K562 (cell line): ENCODE measurements around the gene ADTRP. TPM values are rescaled to one million over a fixed set of nuclear protein-coding genes. Genes with fewer than 3 reads are reported as not detected.

Source experiments
- ATAC-seq: fragments of 200-7000 bp; cut with Tn5 transposase; 3 replicates; pipeline ENCODE4 v1.9.1; 2020; ENCODE audit warnings: moderate library complexity
- BruUV-seq: library from RNA; stranded (reverse); fragments of 400-500 nt; replicated peaks from 2 replicates; lab custom pipeline; 2021; lab: Mats Ljungman, UMichigan
- CTCF ChIA-PET: fragments of 300-600 bp; formaldehyde crosslinking; extraction: SDS; loops from one replicate; lab custom pipeline; 2021; ENCODE audit warnings: low intra/inter-chr PET ratio; lab: Yijun Ruan, JAX
- POLR2A ChIA-PET: fragments of 300-600, 350-650 bp; sonication (Branson Sonifier 250); formaldehyde crosslinking; extraction: SDS; loops from one replicate; lab custom pipeline; 2021; ENCODE audit warnings: antibody characterized with exemption, inconsistent platforms; lab: Yijun Ruan, JAX
- DNase-seq, 4 experiments: peaks; one replicate each; pipeline versions ENCODE4 v3.0.0 to v3.0.0-alpha.2; 2011 to 2018; ENCODE audit warnings: low spot score in 3 of 4, mixed read lengths in 3 of 4; ENCODE audit errors: extremely low read depth in 1 of 4
- FAIRE-seq: peaks from 2 replicates; lab custom pipeline; 2011; peaks lifted over from hg19 to GRCh38; lab: Jason Lieb, UNC
- H2AFZ ChIP-seq: 2 replicates; pipeline ENCODE4 v1.6.0; 2011; ENCODE audit warnings: low read depth, low read length, control low read depth, inconsistent platforms
- H3K27ac ChIP-seq: fragments of 200-600 bp; 3 replicates; pipeline ENCODE4 v1.8.0; 2011; ENCODE audit warnings: low read depth, mild to moderate bottlenecking, control low read depth, inconsistent platforms, low read length, moderate library complexity, mixed read lengths; ENCODE audit errors: extremely low read depth
- H3K27me3 ChIP-seq, 2 experiments: fragments of 300-600 bp in 1 of 2; 2 replicates in 1 of 2; 3 replicates in 1 of 2; pipeline versions ENCODE4 v1.6.0 to v1.8.0; 2011; ENCODE audit warnings: inconsistent platforms in 2 of 2, low read length in 2 of 2, mild to moderate bottlenecking in 1 of 2, mixed read lengths in 1 of 2, moderate library complexity in 1 of 2; ENCODE audit not compliant: control insufficient read depth in 2 of 2, insufficient read depth in 2 of 2
- H3K36me3 ChIP-seq: fragments of 300-600 bp; 3 replicates; pipeline ENCODE4 v1.8.0; 2011; ENCODE audit warnings: mild to moderate bottlenecking, low read length, inconsistent platforms; ENCODE audit not compliant: control insufficient read depth, insufficient read depth
- H3K4me1 ChIP-seq, 2 experiments: fragments of 200-600 bp in 1 of 2; replicated peaks in 1 of 2; 2 replicates in 1 of 2; 3 replicates in 1 of 2; pipeline versions ENCODE4 v1.5.1 to v1.8.0; 2011; ENCODE audit warnings: inconsistent platforms in 2 of 2, low read length in 2 of 2, mild to moderate bottlenecking in 1 of 2, mixed read lengths in 1 of 2, moderate library complexity in 1 of 2; ENCODE audit not compliant: control insufficient read depth in 2 of 2, insufficient read depth in 2 of 2
- H3K4me2 ChIP-seq: 2 replicates; pipeline ENCODE4 v1.6.1; 2011; ENCODE audit warnings: low read length, control low read depth, inconsistent platforms, mixed read lengths; ENCODE audit not compliant: insufficient read depth
- H3K4me3 ChIP-seq: fragments of 200-600 bp; sonication (generic), shearing (Covaris generic); 2 replicates; pipeline ENCODE4 v1.5.1; 2016; ENCODE audit warnings: control low read depth, inconsistent platforms
- H3K79me2 ChIP-seq: fragments of 200-600 bp; 3 replicates; pipeline ENCODE4 v1.8.0; 2011; ENCODE audit warnings: low read length, inconsistent platforms; ENCODE audit not compliant: control insufficient read depth, insufficient read depth
- H3K9ac ChIP-seq, 2 experiments: 2 replicates each; pipeline versions ENCODE4 v1.6.0 to v1.6.1; 2011; ENCODE audit warnings: low read depth in 2 of 2, low read length in 2 of 2, control low read depth in 1 of 2, inconsistent platforms in 1 of 2, mild to moderate bottlenecking in 1 of 2, mixed read lengths in 1 of 2; ENCODE audit not compliant: insufficient read depth in 1 of 2
- H3K9me1 ChIP-seq: one replicate; pipeline ENCODE4 v1.6.0; 2011; ENCODE audit warnings: inconsistent platforms, mild to moderate bottlenecking, low read length, moderate library complexity; ENCODE audit not compliant: control insufficient read depth, insufficient read depth
- H3K9me3 ChIP-seq: replicated peaks from 2 replicates; pipeline ENCODE4 v1.5.1; 2011; ENCODE audit warnings: low read depth, low read length, inconsistent platforms; ENCODE audit not compliant: control insufficient read depth, insufficient read depth
- H4K20me1 ChIP-seq: replicated peaks from 2 replicates; pipeline ENCODE4 v1.6.1; 2011; ENCODE audit warnings: low read length, inconsistent platforms, mixed read lengths; ENCODE audit not compliant: control insufficient read depth, insufficient read depth
- ESRRA ChIP-seq: fragments of 450-650 bp; IDR thresholded peaks from 2 replicates; pipeline ENCODE4 v1.6.1; 2014; ENCODE audit warnings: low read depth, mild to moderate bottlenecking, moderate library complexity, borderline replicate concordance
- NFRKB ChIP-seq: fragments of 450-650 bp; IDR thresholded peaks from 2 replicates; pipeline ENCODE4 v1.6.1; 2016; ENCODE audit warnings: low read depth
- ZKSCAN1 ChIP-seq: fragments of 150-350 bp; IDR thresholded peaks from 2 replicates; pipeline ENCODE4 v1.6.1; 2016; ENCODE audit warnings: low read depth, low read length
- ZNF212 ChIP-seq: fragments of 450-650 bp; formaldehyde crosslinking; IDR thresholded peaks from 2 replicates; pipeline ENCODE4 v1.4.0; 2020; ENCODE audit warnings: mild to moderate bottlenecking
- WGBS: fragments of 100-300 bp; shearing (Covaris generic); methylation state at CpG from one replicate; pipeline ENCODE4 v1.1.6; 2016; ENCODE audit warnings: low coverage, mixed read lengths; ENCODE audit not compliant: insufficient coverage; ENCODE audit errors: missing lambda C conversion rate; 5-methylcytosine and 5-hydroxymethylcytosine counted together
- in situ Hi-C: fragments of 300-500 bp; cut with MboI; formaldehyde crosslinking; loops from 4 replicates; pipeline ENCODE4 v1.15.0; 2018; ENCODE audit warnings: inconsistent platforms, mixed read lengths
- intact Hi-C: fragments of 100-400 bp; cut with micrococcal nuclease; formaldehyde crosslinking; loops from 2 replicates; pipeline ENCODE4 v1.14.2; 2022
- polyA plus RNA-seq, 8 experiments: library from polyadenylated mRNA; depleted of rRNA in 4 of 8; stranded (reverse) in 5 of 8; unstranded in 3 of 8; fragments of >200 nt; fragmentation: Nextera tagmentation in 2 of 8; fragmentation: Illumina TruSeq in 1 of 8; extraction: Ambion mirVana in 2 of 8; extraction: Trizol in 1 of 8; gene quantifications; 2 replicates each; pipeline versions ENCODE4 v1.2.1 to v1.2.3, GENCODE V29; 2011 to 2014; ENCODE audit warnings: inconsistent platforms in 1 of 8, missing spikeins in 1 of 8
- total RNA-seq, 7 experiments: library from RNA; depleted of rRNA in 6 of 7; stranded (reverse); fragments of >200 nt in 6 of 7; fragmentation: Illumina TruSeq in 2 of 7; extraction: Trizol in 2 of 7; gene quantifications; 2 replicates each; pipeline versions ENCODE4 v1.2.1 to v1.2.3, GENCODE V29; 2011 to 2021; ENCODE audit warnings: low replicate concordance in 1 of 7
- TF ChIP-seq, protein P1 (sequence below): fragments of 150-350 bp; IDR thresholded peaks from 2 replicates; pipeline ENCODE4 v1.6.1; 2014; ENCODE audit warnings: low read depth, mild to moderate bottlenecking, low read length, borderline replicate concordance

The ADTRP gene
- total and polyA plus RNA-seq, 9 of the 15 experiments (the other 6 are each of a cell fraction or from before 2014, with no cell fraction given), result 7.4 to 24.0 (median 13.6) TPM

DNA sequence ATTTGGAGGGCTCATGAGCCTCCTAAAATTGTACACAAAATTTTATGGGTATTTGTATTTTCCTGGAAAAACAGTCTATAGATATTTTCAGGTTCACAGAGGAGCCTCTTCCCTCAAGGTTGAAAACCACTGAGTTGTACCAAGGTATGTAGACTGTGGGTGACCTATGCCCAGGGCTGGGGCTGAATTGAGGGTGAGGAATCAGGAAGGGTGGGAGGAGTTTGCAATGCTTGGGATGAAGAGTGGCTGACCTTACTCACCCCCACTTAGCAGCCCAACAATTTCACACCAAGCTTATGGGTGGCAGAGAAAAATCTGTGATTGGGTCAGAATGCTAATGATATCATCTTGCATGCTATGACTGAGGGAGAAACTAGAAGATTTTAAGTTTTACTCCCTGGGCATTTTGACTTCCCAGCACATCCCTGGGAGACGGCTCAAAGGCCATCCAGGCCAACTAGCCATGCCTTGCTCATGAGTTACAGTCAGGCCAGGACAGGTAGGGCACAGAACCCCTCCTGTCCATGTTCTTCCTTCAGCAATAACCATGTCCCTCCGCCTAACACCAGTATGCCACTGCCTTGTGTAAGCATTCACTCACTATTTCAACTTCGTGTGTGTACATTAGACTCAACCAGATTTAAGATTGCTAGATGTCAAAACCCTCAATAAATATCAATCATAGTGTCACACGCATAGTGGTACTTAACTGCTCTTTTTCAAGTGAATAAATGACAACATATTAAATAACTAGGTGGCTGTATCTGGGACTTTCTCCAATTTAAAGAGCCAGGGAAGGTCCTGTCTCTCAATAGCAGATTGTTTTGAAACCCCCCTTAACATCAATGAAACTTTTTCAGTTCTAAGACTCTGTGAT, 16.6 kb downstream of the ADTRP start (continued):
- TF ChIP-seq, protein P1, sequence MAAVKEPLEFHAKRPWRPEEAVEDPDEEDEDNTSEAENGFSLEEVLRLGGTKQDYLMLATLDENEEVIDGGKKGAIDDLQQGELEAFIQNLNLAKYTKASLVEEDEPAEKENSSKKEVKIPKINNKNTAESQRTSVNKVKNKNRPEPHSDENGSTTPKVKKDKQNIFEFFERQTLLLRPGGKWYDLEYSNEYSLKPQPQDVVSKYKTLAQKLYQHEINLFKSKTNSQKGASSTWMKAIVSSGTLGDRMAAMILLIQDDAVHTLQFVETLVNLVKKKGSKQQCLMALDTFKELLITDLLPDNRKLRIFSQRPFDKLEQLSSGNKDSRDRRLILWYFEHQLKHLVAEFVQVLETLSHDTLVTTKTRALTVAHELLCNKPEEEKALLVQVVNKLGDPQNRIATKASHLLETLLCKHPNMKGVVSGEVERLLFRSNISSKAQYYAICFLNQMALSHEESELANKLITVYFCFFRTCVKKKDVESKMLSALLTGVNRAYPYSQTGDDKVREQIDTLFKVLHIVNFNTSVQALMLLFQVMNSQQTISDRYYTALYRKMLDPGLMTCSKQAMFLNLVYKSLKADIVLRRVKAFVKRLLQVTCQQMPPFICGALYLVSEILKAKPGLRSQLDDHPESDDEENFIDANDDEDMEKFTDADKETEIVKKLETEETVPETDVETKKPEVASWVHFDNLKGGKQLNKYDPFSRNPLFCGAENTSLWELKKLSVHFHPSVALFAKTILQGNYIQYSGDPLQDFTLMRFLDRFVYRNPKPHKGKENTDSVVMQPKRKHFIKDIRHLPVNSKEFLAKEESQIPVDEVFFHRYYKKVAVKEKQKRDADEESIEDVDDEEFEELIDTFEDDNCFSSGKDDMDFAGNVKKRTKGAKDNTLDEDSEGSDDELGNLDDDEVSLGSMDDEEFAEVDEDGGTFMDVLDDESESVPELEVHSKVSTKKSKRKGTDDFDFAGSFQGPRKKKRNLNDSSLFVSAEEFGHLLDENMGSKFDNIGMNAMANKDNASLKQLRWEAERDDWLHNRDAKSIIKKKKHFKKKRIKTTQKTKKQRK, result no peak
- TF ChIP-seq NFRKB (no peak), ZNF212 (CRISPR knock-in tag) (no peak)

- H3K4me2 ChIP-seq, result 0 out of 2 replicates have a peak overlapping the region, but pooled peaks have one; percentile 7
- 24% methylated on average over 6 of the region's 6 CpGs for WGBS
- FAIRE-seq (peak; percentile 60), DNase-seq (no peak), ATAC-seq (peak; percentile 71)
- H2AFZ ChIP-seq, result peak overlapping the region; percentile 78
- CTCF ChIA-PET, result no interaction called here
- no TSS peak for BruUV-seq
- H3K9me1 ChIP-seq, result no peaks in the 10 kb centered on the region
- POLR2A ChIA-PET, result interaction anchor here (0.6 to 1.0 kb wide), 3 partner anchors 11 to 19 kb away, joined by 3 to 4 read pairs (median 3); partner anchors contain the start of gene ADTRP
- H3K9ac ChIP-seq, result peak overlapping the region in 1 of 2 experiments; percentile 3; a peak in 1 of 4 replicates
- H3K27ac ChIP-seq, result no peak overlapping the region
- intact Hi-C loops (no loop called here), in situ Hi-C loops (no loop called here)
- H3K27me3 ChIP-seq, result no peaks in the 10 kb centered on the region
- no peaks in the 10 kb centered on the region for H3K36me3 ChIP-seq
- TF ChIP-seq ZKSCAN1, result no peak
- TF ChIP-seq ESRRA, result peak; percentile 85
- H4K20me1 ChIP-seq, result no peaks in the 10 kb centered on the region
- H3K4me3 ChIP-seq, result no peak overlapping the region
- H3K4me1 ChIP-seq, result peaks cover 0 to 16% of the 10 kb centered on the region in 2 experiments; a peak in 3 of 5 replicates
- H3K79me2 ChIP-seq, result no peaks in the 10 kb centered on the region
- no peaks in the 10 kb centered on the region; the same call in 1 of the 2 replicates for H3K9me3 ChIP-seq
Observed at GRCh38 chr6:11760015-11760473, 18.6 kb downstream of the ADTRP start.
